Measurements from ENCODE around the gene TMEM201.

GRCh38 chr1:9618909-9619679, 30.4 kb downstream of the TMEM201 start:
- TF ChIP-seq POLR2A (IDR thresholded peaks at IDR 0.05), result no peak
- TF ChIP-seq CTCF (IDR thresholded peaks at IDR 0.05), result no peak

Measured in ovary (tissue), 3 donors.